ENCODE data around the gene IFNL3.
"Not testable (repeated sequence)": the region's sequence is repeated elsewhere in the genome, so short reads cannot be mapped to it uniquely, and the experiment has no call there.

Gene IFNL3

GRCh38 chr19:39245166-39245565 is 360 bp upstream of the IFNL3 start:
- H3K36me3 Mint-ChIP-seq, H3K4me3 Mint-ChIP-seq, DNase-seq, CTCF ChIA-PET, H3K27ac Mint-ChIP-seq, H3K4me1 Mint-ChIP-seq, H3K9me3 Mint-ChIP-seq: not testable (repeated sequence)
- H3K27me3 Mint-ChIP-seq, result peaks cover 48% of the 10 kb centered on the region

- H3K27me3 Mint-ChIP-seq, result peaks cover 37% of the 10 kb centered on the region
- H3K36me3 Mint-ChIP-seq, CTCF ChIA-PET, H3K4me3 Mint-ChIP-seq, H3K9me3 Mint-ChIP-seq, H3K4me1 Mint-ChIP-seq, DNase-seq, H3K27ac Mint-ChIP-seq: not testable (repeated sequence)
Measured at GRCh38 chr19:39243741-39244140, 1.1 kb downstream of the IFNL3 start.

- no peaks in the 10 kb centered on the region for H3K36me3 Mint-ChIP-seq
- peaks cover 24% of the 10 kb centered on the region for H3K4me1 Mint-ChIP-seq
- DNase-seq, result no peak
- H3K4me3 Mint-ChIP-seq, result no peak overlapping the region
- no peaks in the 10 kb centered on the region for H3K9me3 Mint-ChIP-seq
- CTCF ChIA-PET, result interaction anchor here (1.1 kb wide), 1 partner anchor 10 kb away, joined by 4 read pairs; no protein-coding TSS in a partner anchor
- H3K27me3 Mint-ChIP-seq, result peaks cover 26% of the 10 kb centered on the region
- no peak overlapping the region for H3K27ac Mint-ChIP-seq
Measured at GRCh38 chr19:39240421-39240820, 4.4 kb downstream of the IFNL3 start.

- Mint-ChIP-seq H3K9me3 (no peaks in the 10 kb centered on the region), H3K36me3 (no peaks in the 10 kb centered on the region), H3K4me1 (peaks cover 24% of the 10 kb centered on the region), H3K4me3 (no peak overlapping the region), H3K27ac (peak overlapping the region; percentile 71), H3K27me3 (peaks cover 17% of the 10 kb centered on the region)
- no peak for DNase-seq
- CTCF ChIA-PET, result no interaction called here
Measured at GRCh38 chr19:39238944-39239343, 5.9 kb downstream of the IFNL3 start.

- H3K9me3 Mint-ChIP-seq, result no peaks in the 10 kb centered on the region
- peaks cover 24% of the 10 kb centered on the region for H3K4me1 Mint-ChIP-seq
- no peak for DNase-seq
- peak overlapping the region; percentile 45 for H3K4me3 Mint-ChIP-seq
- H3K36me3 Mint-ChIP-seq, result no peaks in the 10 kb centered on the region
- H3K27me3 Mint-ChIP-seq, result peaks cover 17% of the 10 kb centered on the region
- H3K27ac Mint-ChIP-seq, result no peak overlapping the region
- CTCF ChIA-PET, result no interaction called here
Measured at GRCh38 chr19:39238209-39238608, 6.6 kb downstream of the IFNL3 start.

GRCh38 chr19:39237200-39238184 is 7.3 kb downstream of the IFNL3 start:
- Mint-ChIP-seq H3K9me3 (no peaks in the 10 kb centered on the region), H3K27ac (peak overlapping the region; percentile 76), H3K4me3 (peak overlapping the region; percentile 45), H3K36me3 (no peaks in the 10 kb centered on the region), H3K27me3 (peaks cover 19% of the 10 kb centered on the region), H3K4me1 (peaks cover 24% of the 10 kb centered on the region)
- DNase-seq, result peak; percentile 72
- CTCF ChIA-PET, result interaction anchor here (0.9 kb wide), 1 partner anchor 25 kb away, joined by 3 read pairs; no protein-coding TSS in a partner anchor

GRCh38 chr19:39236527-39236926 is 8.3 kb downstream of the IFNL3 start:
- DNase-seq, result peak; percentile 38
- CTCF ChIA-PET, result interaction anchor here (0.6 to 0.9 kb wide), 2 partner anchors 24 to 199 kb away, joined by 3 read pairs; no protein-coding TSS in a partner anchor
- peaks cover 24% of the 10 kb centered on the region for H3K4me1 Mint-ChIP-seq
- H3K9me3 Mint-ChIP-seq, result no peaks in the 10 kb centered on the region
- peaks cover 19% of the 10 kb centered on the region for H3K27me3 Mint-ChIP-seq
- H3K27ac Mint-ChIP-seq, result no peak overlapping the region
- H3K4me3 Mint-ChIP-seq, result no peak overlapping the region
- H3K36me3 Mint-ChIP-seq, result no peaks in the 10 kb centered on the region

- H3K27me3 Mint-ChIP-seq, result peaks cover 17% of the 10 kb centered on the region
- CTCF ChIA-PET, result interaction anchor here (0.9 kb wide), 1 partner anchor 45 kb away, joined by 3 read pairs; no protein-coding TSS in a partner anchor
- H3K36me3 Mint-ChIP-seq, result no peaks in the 10 kb centered on the region
- H3K4me3 Mint-ChIP-seq, result no peak overlapping the region
- no peak for DNase-seq
- no peaks in the 10 kb centered on the region for H3K9me3 Mint-ChIP-seq
- peaks cover 16% of the 10 kb centered on the region for H3K4me1 Mint-ChIP-seq
- H3K27ac Mint-ChIP-seq, result no peak overlapping the region
Measured at GRCh38 chr19:39232708-39233107, 12.1 kb downstream of the IFNL3 start.

- H3K27me3 Mint-ChIP-seq, result peaks cover 19% of the 10 kb centered on the region
- H3K27ac Mint-ChIP-seq, result no peak overlapping the region
Measured at GRCh38 chr19:39230096-39230764, 14.6 kb downstream of the IFNL3 start.

GRCh38 chr19:39224910-39225309 is 19.9 kb downstream of the IFNL3 start:
- no peaks in the 10 kb centered on the region for H3K4me1 Mint-ChIP-seq
- no peaks in the 10 kb centered on the region for H3K36me3 Mint-ChIP-seq
- CTCF ChIA-PET, result interaction anchor here (1.2 kb wide), 1 partner anchor 104 kb away, joined by 3 read pairs; no protein-coding TSS in a partner anchor
- H3K4me3 Mint-ChIP-seq, result no peak overlapping the region
- peaks cover 46% of the 10 kb centered on the region for H3K27me3 Mint-ChIP-seq
- no peak for DNase-seq
- H3K9me3 Mint-ChIP-seq, result no peaks in the 10 kb centered on the region
- H3K27ac Mint-ChIP-seq, result no peak overlapping the region

More at GRCh38 chr19:39230096-39230764, 14.6 kb downstream of the IFNL3 start:
- DNase-seq, result no peak
- Mint-ChIP-seq H3K4me1 (no peaks in the 10 kb centered on the region), H3K9me3 (no peaks in the 10 kb centered on the region), H3K4me3 (no peak overlapping the region), H3K36me3 (no peaks in the 10 kb centered on the region)
- CTCF ChIA-PET, result interaction anchor here (0.6 to 1.8 kb wide), 2 partner anchors 8 to 10 kb away, joined by 3 to 4 read pairs; no protein-coding TSS in a partner anchor

- H3K4me1 Mint-ChIP-seq, result no peaks in the 10 kb centered on the region
- no peaks in the 10 kb centered on the region for H3K9me3 Mint-ChIP-seq
- no peaks in the 10 kb centered on the region for H3K36me3 Mint-ChIP-seq
- DNase-seq, result peak; percentile 60
- peaks cover 45% of the 10 kb centered on the region for H3K27me3 Mint-ChIP-seq
- H3K27ac Mint-ChIP-seq, result no peak overlapping the region
- no peak overlapping the region for H3K4me3 Mint-ChIP-seq
- CTCF ChIA-PET, result interaction anchor here (1.2 kb wide), 1 partner anchor 105 kb away, joined by 3 read pairs; no protein-coding TSS in a partner anchor
Measured at GRCh38 chr19:39223703-39224279, 21.0 kb downstream of the IFNL3 start.

GRCh38 chr19:39219108-39219507 is 25.7 kb downstream of the IFNL3 start:
- CTCF ChIA-PET, result not testable (repeated sequence)

GRCh38 chr19:39218230-39219007 is 26.4 kb downstream of the IFNL3 start:
- CTCF ChIA-PET, result interaction anchor here (0.6 kb wide), 1 partner anchor 118 kb away, joined by 4 read pairs; no protein-coding TSS in a partner anchor
- Mint-ChIP-seq H3K36me3 (no peaks in the 10 kb centered on the region), H3K27ac (no peak overlapping the region), H3K4me3 (no peak overlapping the region), H3K9me3 (no peaks in the 10 kb centered on the region), H3K27me3 (peaks cover 62% of the 10 kb centered on the region), H3K4me1 (no peaks in the 10 kb centered on the region)
- no peak for DNase-seq

More at GRCh38 chr19:39219108-39219507, 25.7 kb downstream of the IFNL3 start:
- not testable (repeated sequence) for H3K36me3 Mint-ChIP-seq, DNase-seq, H3K4me3 Mint-ChIP-seq, H3K4me1 Mint-ChIP-seq, H3K9me3 Mint-ChIP-seq, H3K27ac Mint-ChIP-seq
- peaks cover 61% of the 10 kb centered on the region for H3K27me3 Mint-ChIP-seq

Measured in activated naive CD4-positive, alpha-beta T cell treated with anti-CD3 and anti-CD28 coated beads, Interleukin-2, amount 10 ng/mL, durations not matched to agents 7 days and 5 days (primary cell).